ENCODE data around the gene NCSTN. TPM values are rescaled to one million over a fixed set of nuclear protein-coding genes. Genes with fewer than 3 reads are reported as not detected.

Gene NCSTN
- total RNA-seq, 1 donor = 79.3 TPM

- no peak for TF ChIP-seq CTCF (IDR thresholded peaks at IDR 0.05; ENCODE audit: insufficient read depth, low read length)
- H3K4me3 ChIP-seq (ENCODE audit: low read depth, low read length) = no peak overlapping the region
- DNase-seq (ENCODE audit: low read depth) = no peak
Observed at GRCh38 chr1:160357286-160358002, 14.3 kb downstream of the NCSTN start.

GRCh38 chr1:160358073-160358472 is 14.9 kb downstream of the NCSTN start:
- no peak overlapping the region for H3K4me3 ChIP-seq (ENCODE audit: low read depth, low read length)
- TF ChIP-seq CTCF (IDR thresholded peaks at IDR 0.05; ENCODE audit: insufficient read depth, low read length) = no peak
- no peak for DNase-seq (ENCODE audit: low read depth)

GRCh38 chr1:160359559-160360226 is 16.5 kb downstream of the NCSTN start:
- no peak for TF ChIP-seq CTCF (IDR thresholded peaks at IDR 0.05; ENCODE audit: insufficient read depth, low read length)
- no peak overlapping the region for H3K4me3 ChIP-seq (ENCODE audit: low read depth, low read length)
- peak; percentile 13 for DNase-seq (ENCODE audit: low read depth)

- TF ChIP-seq CTCF (IDR thresholded peaks at IDR 0.05; ENCODE audit: insufficient read depth, low read length) = no peak
- DNase-seq (ENCODE audit: low read depth) = no peak
- no peak overlapping the region for H3K4me3 ChIP-seq (ENCODE audit: low read depth, low read length)
Observed at GRCh38 chr1:160360227-160360695, 17.1 kb downstream of the NCSTN start.

- no peak for TF ChIP-seq CTCF (IDR thresholded peaks at IDR 0.05; ENCODE audit: insufficient read depth, low read length)
Observed at GRCh38 chr1:160361199-160361598, 18.0 kb downstream of the NCSTN start.

GRCh38 chr1:160361814-160362167 is 18.6 kb downstream of the NCSTN start:
- no peak for TF ChIP-seq CTCF (IDR thresholded peaks at IDR 0.05; ENCODE audit: insufficient read depth, low read length)
- no peak for DNase-seq (ENCODE audit: low read depth)
- no peak overlapping the region for H3K4me3 ChIP-seq (ENCODE audit: low read depth, low read length)

More at GRCh38 chr1:160361199-160361598, 18.0 kb downstream of the NCSTN start:
- H3K4me3 ChIP-seq (ENCODE audit: low read depth, low read length) = no peak overlapping the region
- no peak for DNase-seq (ENCODE audit: low read depth)

All from fibroblast of the aortic adventitia (primary cell).